Peyer's patch (tissue), 4 donors: ENCODE results near the gene BRPF1. TPM values are rescaled to one million over a fixed set of nuclear protein-coding genes. Genes with fewer than 3 reads are reported as not detected.

Experiments used
- total RNA-seq, 4 donors: library from RNA; depleted of rRNA; stranded (reverse); fragments of >200 nt; gene quantifications; one replicate each; pipeline ENCODE4 v1.1.0, GENCODE V29; 2016

BRPF1 gene
- total RNA-seq, 4 donors from 2014 or later: 16.8 to 43.7 (median 25.6) TPM

Other genes with a start within 250 kb of the BRPF1 start
- gene LHFPL4, start 177.9 kb upstream of the BRPF1 start, total RNA-seq: under 1 TPM in 1 of 4 donors, not detected in 3; 0.54 TPM
- gene MTMR14, start 82.2 kb upstream of the BRPF1 start, total RNA-seq: 10 to 100 TPM; 37.1 to 41.7 (median 38.3) TPM
- gene CPNE9, start 27.9 kb upstream of the BRPF1 start, total RNA-seq: not detected
- 100 to 1,000 TPM in 1 of 4 donors, 10 to 100 TPM in 3; 51.2 to 163 (median 74.1) TPM for gene OGG1, start 18.2 kb downstream of the BRPF1 start, total RNA-seq
- 10 to 100 TPM in 2 of 4 donors, 1 to 10 TPM in 2; 5.6 to 51.2 (median 10.4) TPM for gene CAMK1, start 38.2 kb downstream of the BRPF1 start, total RNA-seq
- gene TADA3, start 60.7 kb downstream of the BRPF1 start, total RNA-seq: 10 to 100 TPM; 38.0 to 63.6 (median 55.7) TPM
- gene ARPC4, start 61.3 kb downstream of the BRPF1 start, total RNA-seq: 100 to 1,000 TPM; 111 to 165 (median 135) TPM
- 100 to 1,000 TPM in 3 of 4 donors, 10 to 100 TPM in 1; 42.4 to 594 (median 143) TPM for gene TTLL3, start 78.5 kb downstream of the BRPF1 start, total RNA-seq
- gene RPUSD3, start 112.3 kb downstream of the BRPF1 start, total RNA-seq: 10 to 100 TPM; 29.7 to 43.1 (median 38.5) TPM
- gene CIDEC, start 148.5 kb downstream of the BRPF1 start, total RNA-seq: 100 to 1,000 TPM in 3 of 4 donors, 10 to 100 TPM in 1; 27.2 to 510 (median 253) TPM
- 10 to 100 TPM; 23.9 to 46.5 (median 41.9) TPM for gene JAGN1, start 158.9 kb downstream of the BRPF1 start, total RNA-seq
- gene IL17RE, start 171.1 kb downstream of the BRPF1 start, total RNA-seq: 100 to 1,000 TPM in 2 of 4 donors, 10 to 100 TPM in 2; 11.6 to 160 (median 109) TPM
- 100 to 1,000 TPM in 3 of 4 donors, 10 to 100 TPM in 1; 22.3 to 125 (median 123) TPM for gene IL17RC, start 185.4 kb downstream of the BRPF1 start, total RNA-seq
- 10 to 100 TPM; 21.9 to 45.6 (median 34.4) TPM for gene CRELD1, start 202.1 kb downstream of the BRPF1 start, total RNA-seq
- gene PRRT3, start 220.7 kb downstream of the BRPF1 start, total RNA-seq: 10 to 100 TPM in 1 of 4 donors, 1 to 10 TPM in 3; 1.9 to 13.2 (median 3.6) TPM